HepG2 (cell line): ENCODE results near the gene GEMIN2. TPM values are rescaled to one million over a fixed set of nuclear protein-coding genes. Genes with fewer than 3 reads are reported as not detected.

Experiments
- ATM ChIP-seq: fragments of 450-650 bp; IDR thresholded peaks from 2 replicates; pipeline ENCODE4 v1.7.1; 2017; ENCODE audit warnings: mild to moderate bottlenecking, borderline replicate concordance
- CCDC6 ChIP-seq: sonication (generic); formaldehyde crosslinking; IDR thresholded peaks from 2 replicates; pipeline ENCODE4 v1.8.1; 2022; ENCODE audit warnings: mild to moderate bottlenecking, missing genetic modification reagents, moderate library complexity
- CEBPG ChIP-seq: IDR thresholded peaks from 2 replicates; pipeline ENCODE4 v1.6.1; 2016
- DMAP1 ChIP-seq: IDR thresholded peaks from 2 replicates; pipeline ENCODE4 v1.6.1; 2016
- MED8 ChIP-seq: sonication (generic); formaldehyde crosslinking; IDR thresholded peaks from 2 replicates; pipeline ENCODE4 v1.8.1; 2023; ENCODE audit warnings: mild to moderate bottlenecking, missing genetic modification reagents; ENCODE audit not compliant: insufficient replicate concordance
- NR2F6 ChIP-seq, 2 experiments: IDR thresholded peaks; 2 replicates each; pipeline ENCODE4 v1.6.1; 2016; ENCODE audit warnings: antibody characterized with exemption in 1 of 2, mild to moderate bottlenecking in 1 of 2
- PTBP1 ChIP-seq: fragments of 200-400 bp; formaldehyde crosslinking; IDR thresholded peaks from 2 replicates; pipeline ENCODE4 v1.6.1; 2018; ENCODE audit warnings: low read length, low read depth; ENCODE audit not compliant: poor library complexity, severe bottlenecking
- SP4 ChIP-seq: sonication (generic); formaldehyde crosslinking; IDR thresholded peaks from 2 replicates; pipeline ENCODE4 v1.8.1; 2023; ENCODE audit warnings: mild to moderate bottlenecking, missing genetic modification reagents
- SRY ChIP-seq: sonication (generic); formaldehyde crosslinking; IDR thresholded peaks from 2 replicates; pipeline ENCODE4 v1.8.0; 2022; ENCODE audit warnings: mild to moderate bottlenecking, missing genetic modification reagents
- SSRP1 ChIP-seq: IDR thresholded peaks from 2 replicates; pipeline ENCODE4 v1.6.1; 2016; ENCODE audit warnings: control low read depth
- TAF1 ChIP-seq: sonication (generic); formaldehyde crosslinking; IDR thresholded peaks from 2 replicates; pipeline ENCODE4 v1.4.0; 2020; ENCODE audit warnings: missing genetic modification reagents
- ZMAT3 ChIP-seq: sonication (generic); formaldehyde crosslinking; conservative IDR thresholded peaks from 2 replicates; pipeline ENCODE4 v1.7.0; 2021; ENCODE audit warnings: missing genetic modification reagents
- ZNF383 ChIP-seq: sonication (generic); formaldehyde crosslinking; IDR thresholded peaks from 2 replicates; pipeline ENCODE4 v1.4.0; 2020; ENCODE audit warnings: missing genetic modification reagents, mild to moderate bottlenecking, borderline replicate concordance
- ZNF501 ChIP-seq: sonication (generic); formaldehyde crosslinking; IDR thresholded peaks from 2 replicates; pipeline ENCODE4 v1.5.1; 2020; ENCODE audit warnings: mild to moderate bottlenecking, moderate library complexity, missing genetic modification reagents
- ZNF543 ChIP-seq: sonication (generic); formaldehyde crosslinking; IDR thresholded peaks from 2 replicates; pipeline ENCODE4 v1.4.0; 2020; ENCODE audit warnings: mild to moderate bottlenecking, missing genetic modification reagents
- ZNF614 ChIP-seq: IDR thresholded peaks from 2 replicates; pipeline ENCODE4 v1.6.1; 2018; ENCODE audit warnings: missing biosample characterization, missing genetic modification reagents, inconsistent platforms, borderline replicate concordance
- ZNF670 ChIP-seq: sonication (generic); formaldehyde crosslinking; IDR thresholded peaks from 2 replicates; pipeline ENCODE4 v1.8.0; 2022; ENCODE audit warnings: mild to moderate bottlenecking, missing genetic modification reagents, borderline replicate concordance
- polyA plus RNA-seq, 8 experiments: library from polyadenylated mRNA; depleted of rRNA in 3 of 8; stranded (reverse) in 7 of 8; unstranded in 1 of 8; fragments of >200 nt; fragmentation: Illumina TruSeq in 4 of 8; extraction: Trizol in 4 of 8; gene quantifications; 2 replicates each; pipeline versions ENCODE4 v1.2.1 to v1.2.3, GENCODE V29; 2011 to 2016; ENCODE audit warnings: low read depth in 4 of 8, missing spikeins in 1 of 8, mixed read lengths in 1 of 8; ENCODE audit not compliant: insufficient read depth in 1 of 8
- total RNA-seq, 5 experiments: library from RNA; depleted of rRNA; stranded (reverse); fragments of >200 nt; fragmentation: Illumina TruSeq; extraction: Trizol; gene quantifications; 2 replicates each; pipeline ENCODE4 v1.2.3, GENCODE V29; 2016; ENCODE audit warnings: low read depth in 1 of 5
- TF ChIP-seq, protein P1 (sequence below): sonication (generic); formaldehyde crosslinking; IDR thresholded peaks from 2 replicates; pipeline ENCODE4 v1.4.0; 2020; ENCODE audit warnings: missing genetic modification reagents
- TF ChIP-seq, protein P2 (sequence below): sonication (generic); formaldehyde crosslinking; IDR thresholded peaks from 2 replicates; pipeline ENCODE4 v1.8.0; 2022; ENCODE audit warnings: missing genetic modification reagents, low read depth, mild to moderate bottlenecking, borderline replicate concordance
- TF ChIP-seq, protein P3 (sequence below): sonication (generic); formaldehyde crosslinking; IDR thresholded peaks from 2 replicates; pipeline ENCODE4 v1.4.0; 2020; ENCODE audit warnings: missing genetic modification reagents, mild to moderate bottlenecking, borderline replicate concordance
- TF ChIP-seq, protein P4 (sequence below): sonication (generic); formaldehyde crosslinking; IDR thresholded peaks from 2 replicates; pipeline ENCODE4 v1.5.0; 2020; ENCODE audit warnings: mild to moderate bottlenecking, low read depth, missing genetic modification reagents, borderline replicate concordance
- TF ChIP-seq, protein P5 (sequence below): IDR thresholded peaks from 2 replicates; pipeline ENCODE4 v1.6.1; 2016
- TF ChIP-seq, protein P6 (sequence below): sonication (generic); formaldehyde crosslinking; IDR thresholded peaks from 2 replicates; pipeline ENCODE4 v1.5.0; 2020; ENCODE audit warnings: missing genetic modification reagents

The GEMIN2 gene
- total and polyA plus RNA-seq, 2 of the 13 experiments (the other 11 are each of a cell fraction or from before 2014, with no cell fraction given): 54.8 to 110 TPM

DNA sequence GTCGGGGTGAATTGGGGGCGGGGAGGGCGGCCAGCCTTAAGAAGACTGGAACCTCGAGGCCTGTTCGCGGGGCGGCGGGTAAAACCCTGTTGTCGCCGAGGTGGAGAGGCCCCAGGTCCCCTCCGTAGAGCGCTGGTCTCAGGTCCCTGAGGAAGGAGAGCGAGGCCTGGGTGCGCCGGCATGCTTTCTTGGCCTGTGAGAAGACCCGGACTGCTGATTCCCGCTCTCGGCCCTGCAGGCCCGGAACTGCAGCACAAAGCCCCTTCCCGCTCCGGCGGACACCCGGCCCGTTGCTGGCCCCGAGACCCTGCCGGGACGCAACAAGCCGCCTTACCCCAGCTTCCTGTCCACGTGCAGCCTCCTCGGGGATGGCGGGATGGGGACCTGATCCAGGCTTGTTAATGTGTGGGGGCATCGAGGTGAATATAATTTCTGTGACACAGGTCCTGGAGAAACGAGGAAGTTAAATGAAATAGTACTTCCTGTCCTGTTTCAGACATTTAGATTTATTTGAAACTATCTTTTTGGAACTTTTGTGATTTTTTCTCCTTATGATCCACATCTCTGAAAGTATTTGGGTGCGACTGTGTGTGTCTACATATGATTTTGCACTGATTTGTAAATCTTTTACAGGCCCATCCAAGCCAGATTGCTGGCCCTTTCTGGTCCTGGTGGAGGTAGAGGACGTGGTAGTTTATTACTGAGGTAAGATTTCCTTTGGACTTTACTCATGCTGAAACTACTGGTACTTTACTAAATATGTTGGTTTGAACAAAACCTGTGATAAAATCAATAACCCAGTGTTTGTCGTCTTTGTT lies 61.5 kb downstream of the GEMIN2 start (continued):
- TF ChIP-seq, protein P1, sequence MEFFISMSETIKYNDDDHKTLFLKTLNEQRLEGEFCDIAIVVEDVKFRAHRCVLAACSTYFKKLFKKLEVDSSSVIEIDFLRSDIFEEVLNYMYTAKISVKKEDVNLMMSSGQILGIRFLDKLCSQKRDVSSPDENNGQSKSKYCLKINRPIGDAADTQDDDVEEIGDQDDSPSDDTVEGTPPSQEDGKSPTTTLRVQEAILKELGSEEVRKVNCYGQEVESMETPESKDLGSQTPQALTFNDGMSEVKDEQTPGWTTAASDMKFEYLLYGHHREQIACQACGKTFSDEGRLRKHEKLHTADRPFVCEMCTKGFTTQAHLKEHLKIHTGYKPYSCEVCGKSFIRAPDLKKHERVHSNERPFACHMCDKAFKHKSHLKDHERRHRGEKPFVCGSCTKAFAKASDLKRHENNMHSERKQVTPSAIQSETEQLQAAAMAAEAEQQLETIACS (CRISPR knock-in tag): no peak; the same call in 1 of the 2 replicates
- peak; percentile 90; the same call in 1 of the 2 replicates for TF ChIP-seq ZNF383 (CRISPR knock-in tag)
- no peak for TF ChIP-seq MED8 (CRISPR knock-in tag)
- no peak for TF ChIP-seq CEBPG (CRISPR knock-in tag)
- peak; percentile 65 for TF ChIP-seq TAF1 (CRISPR knock-in tag)
- no peak for TF ChIP-seq ATM
- no peak for TF ChIP-seq NR2F6 (IDR thresholded peaks at IDR 0.05)
- no peak for TF ChIP-seq NR2F6 (CRISPR knock-in tag; IDR thresholded peaks at IDR 0.05)
- TF ChIP-seq SP4 (CRISPR knock-in tag): no peak; the same call in 1 of the 2 replicates
- peak; percentile 69; the same call in 1 of the 2 replicates for TF ChIP-seq SSRP1 (CRISPR knock-in tag)
- TF ChIP-seq, protein P2, sequence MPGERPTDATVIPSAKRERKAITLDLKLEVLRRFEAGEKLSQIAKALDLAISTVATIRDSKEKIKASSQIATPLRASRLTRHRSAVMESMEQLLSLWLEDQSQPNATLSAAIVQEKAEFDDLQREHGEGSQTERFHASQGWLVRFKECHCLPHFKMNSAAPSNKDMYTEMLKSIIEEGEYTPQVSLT: no peak
- TF ChIP-seq PTBP1: no peak
- TF ChIP-seq, protein P3, sequence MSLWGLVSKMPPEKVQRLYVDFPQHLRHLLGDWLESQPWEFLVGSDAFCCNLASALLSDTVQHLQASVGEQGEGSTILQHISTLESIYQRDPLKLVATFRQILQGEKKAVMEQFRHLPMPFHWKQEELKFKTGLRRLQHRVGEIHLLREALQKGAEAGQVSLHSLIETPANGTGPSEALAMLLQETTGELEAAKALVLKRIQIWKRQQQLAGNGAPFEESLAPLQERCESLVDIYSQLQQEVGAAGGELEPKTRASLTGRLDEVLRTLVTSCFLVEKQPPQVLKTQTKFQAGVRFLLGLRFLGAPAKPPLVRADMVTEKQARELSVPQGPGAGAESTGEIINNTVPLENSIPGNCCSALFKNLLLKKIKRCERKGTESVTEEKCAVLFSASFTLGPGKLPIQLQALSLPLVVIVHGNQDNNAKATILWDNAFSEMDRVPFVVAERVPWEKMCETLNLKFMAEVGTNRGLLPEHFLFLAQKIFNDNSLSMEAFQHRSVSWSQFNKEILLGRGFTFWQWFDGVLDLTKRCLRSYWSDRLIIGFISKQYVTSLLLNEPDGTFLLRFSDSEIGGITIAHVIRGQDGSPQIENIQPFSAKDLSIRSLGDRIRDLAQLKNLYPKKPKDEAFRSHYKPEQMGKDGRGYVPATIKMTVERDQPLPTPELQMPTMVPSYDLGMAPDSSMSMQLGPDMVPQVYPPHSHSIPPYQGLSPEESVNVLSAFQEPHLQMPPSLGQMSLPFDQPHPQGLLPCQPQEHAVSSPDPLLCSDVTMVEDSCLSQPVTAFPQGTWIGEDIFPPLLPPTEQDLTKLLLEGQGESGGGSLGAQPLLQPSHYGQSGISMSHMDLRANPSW (CRISPR knock-in tag): no peak; the same call in 1 of the 2 replicates
- TF ChIP-seq, protein P4, sequence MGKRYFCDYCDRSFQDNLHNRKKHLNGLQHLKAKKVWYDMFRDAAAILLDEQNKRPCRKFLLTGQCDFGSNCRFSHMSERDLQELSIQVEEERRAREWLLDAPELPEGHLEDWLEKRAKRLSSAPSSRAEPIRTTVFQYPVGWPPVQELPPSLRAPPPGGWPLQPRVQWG (CRISPR knock-in tag): no peak
- TF ChIP-seq DMAP1 (CRISPR knock-in tag): peak; percentile 81
- TF ChIP-seq ZNF670 (CRISPR knock-in tag): peak; percentile 97
- TF ChIP-seq ZNF543 (CRISPR knock-in tag): peak; percentile 87
- TF ChIP-seq, protein P5, sequence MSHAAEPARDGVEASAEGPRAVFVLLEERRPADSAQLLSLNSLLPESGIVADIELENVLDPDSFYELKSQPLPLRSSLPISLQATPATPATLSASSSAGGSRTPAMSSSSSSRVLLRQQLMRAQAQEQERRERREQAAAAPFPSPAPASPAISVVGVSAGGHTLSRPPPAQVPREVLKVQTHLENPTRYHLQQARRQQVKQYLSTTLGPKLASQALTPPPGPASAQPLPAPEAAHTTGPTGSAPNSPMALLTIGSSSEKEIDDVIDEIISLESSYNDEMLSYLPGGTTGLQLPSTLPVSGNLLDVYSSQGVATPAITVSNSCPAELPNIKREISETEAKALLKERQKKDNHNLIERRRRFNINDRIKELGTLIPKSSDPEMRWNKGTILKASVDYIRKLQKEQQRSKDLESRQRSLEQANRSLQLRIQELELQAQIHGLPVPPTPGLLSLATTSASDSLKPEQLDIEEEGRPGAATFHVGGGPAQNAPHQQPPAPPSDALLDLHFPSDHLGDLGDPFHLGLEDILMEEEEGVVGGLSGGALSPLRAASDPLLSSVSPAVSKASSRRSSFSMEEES (CRISPR knock-in tag): no peak
- TF ChIP-seq, protein P6, sequence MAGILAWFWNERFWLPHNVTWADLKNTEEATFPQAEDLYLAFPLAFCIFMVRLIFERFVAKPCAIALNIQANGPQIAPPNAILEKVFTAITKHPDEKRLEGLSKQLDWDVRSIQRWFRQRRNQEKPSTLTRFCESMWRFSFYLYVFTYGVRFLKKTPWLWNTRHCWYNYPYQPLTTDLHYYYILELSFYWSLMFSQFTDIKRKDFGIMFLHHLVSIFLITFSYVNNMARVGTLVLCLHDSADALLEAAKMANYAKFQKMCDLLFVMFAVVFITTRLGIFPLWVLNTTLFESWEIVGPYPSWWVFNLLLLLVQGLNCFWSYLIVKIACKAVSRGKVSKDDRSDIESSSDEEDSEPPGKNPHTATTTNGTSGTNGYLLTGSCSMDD: peak; percentile 82; the same call in 1 of the 2 replicates
- TF ChIP-seq ZMAT3 (CRISPR knock-in tag): no peak
- TF ChIP-seq CCDC6 (CRISPR knock-in tag): no peak
- peak; percentile 67 for TF ChIP-seq ZNF501 (CRISPR knock-in tag)
- TF ChIP-seq ZNF614 (CRISPR knock-in tag): no peak
- no peak for TF ChIP-seq SRY (CRISPR knock-in tag)
